ENCODE measurements around the gene ZNF776. TPM values are rescaled to one million over a fixed set of nuclear protein-coding genes. Genes with fewer than 3 reads are reported as not detected.
"Not testable (repeated sequence)": the region's sequence is repeated elsewhere in the genome, so short reads cannot be mapped to it uniquely, and the experiment has no call there.

Gene ZNF776
- total RNA-seq: 53.4 TPM

DNA sequence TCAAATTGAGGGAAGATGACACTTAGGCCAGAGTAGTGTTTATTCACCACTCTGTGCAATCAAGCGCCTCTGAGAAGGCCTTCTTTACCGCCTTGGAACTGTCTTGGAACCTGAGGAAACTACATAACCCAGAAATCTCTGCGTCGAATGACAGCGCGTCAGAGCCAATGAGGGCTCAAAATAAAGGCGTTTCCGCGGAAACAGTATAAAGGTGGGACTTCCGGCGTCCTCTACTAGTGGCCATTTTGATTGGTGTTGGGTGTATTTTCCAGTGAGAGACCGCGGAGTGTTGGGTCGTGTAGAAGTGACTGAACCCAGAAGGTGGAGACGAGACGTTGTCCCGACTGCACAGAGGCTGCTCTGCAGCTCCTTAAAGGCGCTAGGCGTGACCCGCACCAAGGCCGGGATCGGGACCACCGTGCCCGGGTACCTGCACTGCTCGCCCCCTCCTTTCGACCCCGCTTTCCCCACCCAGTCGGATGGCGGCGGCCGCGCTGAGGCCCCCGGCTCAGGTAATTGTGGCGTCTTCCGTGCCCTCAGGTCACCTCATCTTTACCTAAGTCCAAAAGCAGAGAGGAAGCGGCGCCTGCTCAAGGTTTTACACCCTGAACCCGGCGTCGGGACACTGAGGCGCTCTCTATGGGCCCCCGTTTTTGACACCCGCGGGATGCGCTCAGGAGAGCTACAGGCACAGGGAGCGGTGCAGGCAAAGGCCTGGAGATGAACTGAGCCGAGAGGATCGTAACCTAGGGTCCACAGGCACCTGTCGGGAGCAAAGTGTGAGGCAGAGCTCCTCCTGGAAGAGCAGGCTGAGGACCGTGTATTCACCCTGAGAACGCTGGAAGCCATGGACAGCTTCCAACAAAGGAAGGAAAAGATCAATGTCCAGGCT lies at the start of gene ZNF776:
Gene ZNF776, plus strand, starts transcription at position 236 of the 892 bp plus-strand sequence. Its CDS starts 244 bp downstream, at position 480.
- FAIRE-seq (peak; percentile 90), DNase-seq (ENCODE audit: low spot score in 2 of 2) (peak; percentile 87 to 92)

DNA sequence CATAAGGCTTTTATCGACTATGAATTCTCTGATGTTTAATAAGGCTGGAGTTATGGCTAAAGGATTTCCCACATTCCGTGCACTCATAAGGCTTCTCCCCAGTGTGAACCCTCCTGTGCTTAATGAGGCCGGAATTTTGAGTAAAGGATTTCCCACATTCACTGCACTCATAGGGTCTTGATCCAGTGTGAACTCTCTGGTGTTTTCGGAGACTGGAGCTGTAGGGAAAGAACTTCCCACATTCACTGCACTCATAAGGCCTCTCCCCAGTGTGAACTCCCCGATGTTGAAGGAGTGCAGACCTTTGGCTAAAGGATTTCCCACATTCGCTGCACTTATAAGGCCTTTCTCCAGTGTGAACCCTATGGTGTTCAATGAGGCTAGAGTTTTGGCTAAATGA lies 45.0 kb upstream of the ZNF776 start:
- FAIRE-seq (no peak), DNase-seq (ENCODE audit: low spot score in 2 of 2) (no peak)

DNA sequence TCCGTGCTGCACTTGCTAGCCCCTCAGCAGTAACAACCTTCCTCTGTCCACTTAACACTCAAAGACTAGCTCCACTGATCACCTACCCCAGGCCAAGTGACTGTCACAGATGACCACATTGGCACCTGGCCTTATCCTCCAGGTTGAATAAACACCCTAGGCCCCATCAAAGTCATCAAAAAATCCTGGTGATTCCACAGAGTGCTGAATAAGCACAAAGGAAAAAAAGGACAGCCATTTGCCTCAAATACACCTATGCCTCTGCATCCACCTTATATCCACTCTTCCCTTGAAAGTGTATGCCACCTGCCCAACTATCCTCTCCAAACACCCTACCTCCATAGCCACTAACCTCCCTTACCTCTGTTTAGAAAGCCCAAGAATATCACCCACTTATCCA lies 40.3 kb upstream of the ZNF776 start:
- FAIRE-seq (no peak), DNase-seq (ENCODE audit: low spot score in 2 of 2) (no peak)

DNA sequence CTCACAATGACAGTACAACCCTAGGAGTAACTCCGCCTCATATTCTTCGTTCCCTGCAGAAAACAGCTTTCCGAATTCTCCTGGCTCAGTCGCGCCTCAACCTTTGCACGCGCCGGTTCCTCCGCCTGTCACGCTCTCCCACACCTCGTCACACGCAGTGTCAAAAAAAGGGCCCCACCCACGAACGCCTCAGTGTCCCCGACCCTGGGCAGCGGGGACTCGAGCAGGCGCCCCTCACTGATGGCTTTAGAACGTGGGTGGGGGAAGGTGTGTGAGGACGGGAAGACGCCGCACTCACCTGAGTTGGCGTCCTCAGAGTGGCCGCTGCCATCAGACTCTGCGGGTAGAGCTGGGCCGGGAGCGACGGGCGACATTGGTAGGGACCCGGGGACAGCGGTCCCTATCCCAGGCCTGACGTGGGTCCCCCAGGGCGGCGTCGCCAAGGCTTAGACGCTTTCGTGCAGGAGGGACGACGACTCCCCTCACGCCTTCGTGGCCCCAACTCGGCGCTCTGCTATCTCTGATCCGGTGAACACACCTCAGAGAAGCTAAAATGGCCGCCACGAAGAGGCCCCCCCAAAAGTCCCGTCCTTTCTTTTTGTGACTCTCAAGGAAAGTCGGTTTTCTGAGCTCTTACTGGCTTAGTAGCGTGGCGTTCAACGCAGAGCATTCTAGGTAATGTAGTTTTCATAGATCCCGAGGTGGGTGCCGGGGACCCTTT lies 37.8 kb upstream of the ZNF776 start, which contains the start of gene ZNF154:
Gene ZNF154, minus strand, starts transcription at position 564 of the 721 bp plus-strand sequence. Its CDS starts 233 bp downstream, at position 331.
- peak; percentile 30 to 76 for DNase-seq (ENCODE audit: low spot score in 2 of 2)
- no peak for FAIRE-seq

DNA sequence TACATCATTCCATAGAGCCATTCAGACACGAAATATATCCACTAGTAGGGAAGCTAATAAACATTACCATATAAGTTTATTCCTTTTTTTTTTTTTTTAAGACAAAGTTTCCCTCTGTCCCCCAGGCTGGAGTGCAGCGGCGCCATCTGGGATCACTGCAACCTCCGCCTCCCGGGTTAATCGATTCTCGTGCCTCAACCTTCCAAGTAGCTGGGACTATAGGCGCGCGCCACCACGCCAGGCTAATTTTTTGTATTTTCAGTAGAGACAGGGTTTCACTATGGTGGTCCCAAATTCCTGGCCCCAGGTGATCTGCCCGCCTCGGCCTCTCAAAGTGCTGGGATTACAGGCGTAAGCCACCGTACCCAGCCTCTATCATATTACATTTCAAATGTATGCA lies 37.0 kb upstream of the ZNF776 start:
- DNase-seq (ENCODE audit: low spot score in 2 of 2) (no peak), FAIRE-seq (no peak)

DNA sequence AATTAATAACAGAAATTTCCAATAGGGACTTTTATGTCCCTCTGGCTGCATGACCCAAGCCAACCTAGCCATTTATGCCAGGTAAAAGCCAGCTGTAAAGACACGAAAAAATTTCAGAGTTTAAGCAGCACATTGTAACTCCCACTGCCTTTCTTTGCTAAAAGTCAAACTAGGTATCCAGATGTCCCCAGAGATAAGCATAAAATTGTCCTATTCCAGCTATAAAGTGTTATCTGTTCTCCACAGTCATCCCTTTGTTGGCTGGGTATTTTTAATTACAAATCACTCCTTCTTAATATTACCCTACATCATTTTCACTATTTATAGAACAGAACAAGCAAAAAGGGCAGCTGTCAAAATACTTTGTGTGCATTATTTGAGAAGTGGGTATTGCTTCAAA lies 34.4 kb upstream of the ZNF776 start:
- DNase-seq (ENCODE audit: low spot score in 2 of 2) (no peak), FAIRE-seq (no peak)

DNA sequence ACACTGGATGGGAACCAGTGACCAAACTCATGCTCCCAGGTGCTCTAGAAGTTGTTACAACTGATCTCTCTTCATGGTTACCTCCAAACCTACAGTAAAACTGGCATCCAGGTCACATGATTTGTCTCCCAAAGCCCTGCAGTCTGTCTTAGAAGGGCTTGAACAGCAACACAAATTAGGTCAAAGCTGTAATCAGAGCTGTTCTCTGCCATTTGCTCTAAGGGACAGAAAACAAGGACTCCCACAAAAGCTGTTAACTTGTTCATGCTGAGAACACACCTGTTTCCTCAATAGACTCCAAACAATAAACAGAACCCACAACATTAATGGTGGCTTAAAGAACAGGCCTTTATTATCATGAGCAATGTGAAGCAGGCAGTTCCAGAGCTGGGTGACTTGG lies 27.2 kb upstream of the ZNF776 start:
- FAIRE-seq: no peak
- DNase-seq (ENCODE audit: low spot score in 2 of 2): no peak

DNA sequence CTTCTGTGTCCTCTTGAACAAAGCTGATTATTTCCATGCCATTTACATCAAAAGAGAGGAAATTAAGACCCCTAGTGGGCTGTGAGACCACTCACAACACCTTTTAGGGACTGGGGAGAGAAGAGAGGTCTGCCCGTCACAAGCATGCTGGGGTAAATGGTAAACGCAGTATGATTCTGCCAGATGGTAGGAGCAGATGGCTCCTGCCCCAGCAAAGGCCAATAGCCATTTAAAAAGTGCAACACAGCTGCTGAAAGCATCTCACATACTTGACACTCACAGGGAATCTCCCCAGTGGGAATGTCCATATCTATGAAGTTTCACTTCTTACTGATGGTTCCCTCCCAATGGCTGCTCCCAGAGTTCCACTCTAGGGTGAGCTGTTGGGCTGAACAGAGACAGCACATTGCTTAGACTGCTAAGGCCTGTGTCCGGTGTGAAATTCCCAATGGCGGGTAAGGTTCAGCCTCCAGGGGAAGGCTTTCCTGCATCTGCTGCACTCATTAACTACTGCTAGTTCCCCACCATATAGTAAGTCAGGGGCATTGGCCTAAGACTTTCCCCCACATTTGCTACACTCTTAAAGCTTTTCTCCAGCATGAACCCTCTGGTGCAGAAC lies 26.6 kb upstream of the ZNF776 start:
- no peak for FAIRE-seq
- DNase-seq (ENCODE audit: low spot score in 2 of 2): no peak

DNA sequence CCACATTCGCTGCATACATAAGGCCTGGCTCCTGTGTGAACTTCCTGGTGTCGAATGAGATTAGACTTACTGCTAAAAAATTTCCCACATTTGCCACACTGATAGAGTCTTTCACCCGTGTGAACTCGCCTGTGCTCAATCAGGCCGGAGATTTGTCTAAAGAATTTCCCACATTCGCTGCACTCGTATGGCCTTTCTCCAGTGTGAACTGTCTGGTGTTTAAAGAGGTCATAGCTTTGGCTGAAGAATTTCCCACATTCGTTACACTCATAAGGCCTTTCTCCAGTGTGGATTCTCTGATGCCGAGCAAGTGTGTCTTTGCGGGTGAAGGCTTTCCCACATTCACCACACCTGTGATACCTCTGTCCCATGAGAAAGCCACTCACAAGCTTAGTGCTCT lies 25.7 kb upstream of the ZNF776 start:
- DNase-seq (ENCODE audit: low spot score in 2 of 2) (no peak), FAIRE-seq (no peak)

DNA sequence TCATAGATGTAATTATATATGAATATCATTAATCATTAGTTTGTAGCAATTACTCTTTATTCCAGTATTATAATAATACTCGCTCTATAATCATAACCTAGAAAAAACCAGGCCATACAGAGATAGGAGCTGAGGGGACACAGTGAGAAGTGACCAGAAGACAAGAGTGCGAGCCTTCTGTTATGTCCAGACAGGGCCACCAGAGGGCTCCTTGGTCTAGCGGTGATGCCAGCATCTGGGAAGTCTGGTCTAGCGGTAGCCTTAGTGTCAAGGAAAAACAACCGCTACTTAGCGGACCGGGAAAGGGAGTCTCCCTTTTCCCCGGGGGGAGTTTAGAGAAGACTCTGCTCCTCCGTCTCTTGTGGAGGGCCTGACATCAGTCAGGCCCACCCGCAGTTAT lies 8.3 kb upstream of the ZNF776 start:
- not testable (repeated sequence) for FAIRE-seq; DNase-seq (ENCODE audit: low spot score in 2 of 2)

DNA sequence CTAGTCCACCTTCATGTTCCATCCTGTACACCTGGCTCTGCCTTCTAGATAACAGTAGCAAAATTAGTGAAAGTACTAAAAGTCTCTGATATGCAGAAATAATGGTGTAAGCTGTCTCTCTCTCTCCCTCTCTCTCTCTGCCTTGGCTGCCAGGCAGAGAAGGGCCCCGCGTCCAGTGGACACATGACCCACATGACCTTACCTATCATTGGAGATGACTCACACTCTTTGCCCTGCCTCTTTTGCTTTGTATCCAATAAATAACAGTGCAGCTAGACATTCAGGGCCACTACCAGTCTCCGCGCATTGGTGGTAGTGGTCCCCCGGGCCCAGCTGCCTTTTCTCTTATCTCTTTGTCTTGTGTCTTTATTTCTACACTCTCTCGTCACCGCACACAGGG lies 7.8 kb upstream of the ZNF776 start:
- FAIRE-seq; DNase-seq (ENCODE audit: low spot score in 2 of 2): not testable (repeated sequence)

DNA sequence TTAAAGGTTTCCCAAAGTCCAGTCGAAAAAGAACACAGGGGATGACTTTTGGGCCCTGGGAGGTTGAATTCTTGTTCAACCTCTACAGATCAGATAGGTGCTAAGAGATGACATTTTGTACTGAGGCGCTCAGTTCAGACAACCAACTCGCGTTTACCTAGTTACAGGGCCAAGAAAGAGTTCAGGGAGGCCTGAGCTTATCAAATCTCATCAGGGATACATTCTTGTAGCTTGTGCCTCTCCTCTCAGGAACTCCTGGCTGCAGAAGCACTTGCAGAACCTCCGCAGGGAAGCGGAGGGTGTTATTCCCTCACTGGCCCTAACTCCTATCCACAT lies 825 bp downstream of the ZNF776 start:
- no peak for FAIRE-seq

DNA sequence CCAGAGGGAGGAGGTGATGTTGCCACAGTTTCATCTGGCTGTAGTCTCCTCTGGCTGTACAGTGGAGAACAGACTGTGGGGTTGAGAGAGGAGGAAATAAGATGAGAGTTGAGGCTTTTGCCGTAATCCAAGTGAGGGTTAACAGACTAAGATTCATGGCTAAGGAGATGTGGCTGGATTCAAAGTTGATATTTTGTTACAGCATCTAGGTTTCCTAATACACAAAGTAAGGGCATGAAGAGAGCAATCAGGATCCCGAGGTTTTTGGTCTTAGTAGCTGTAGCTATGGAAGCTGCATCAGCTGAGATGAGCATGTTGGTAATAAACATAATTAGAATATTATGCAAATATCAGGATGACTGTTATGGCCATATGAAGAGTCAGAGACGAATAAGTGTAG lies 1.4 kb downstream of the ZNF776 start:
- DNase-seq (ENCODE audit: low spot score in 2 of 2): no peak
- FAIRE-seq: no peak

More for the DNA sequence above, 825 bp downstream of the ZNF776 start:
- DNase-seq (ENCODE audit: low spot score in 2 of 2): no peak

DNA sequence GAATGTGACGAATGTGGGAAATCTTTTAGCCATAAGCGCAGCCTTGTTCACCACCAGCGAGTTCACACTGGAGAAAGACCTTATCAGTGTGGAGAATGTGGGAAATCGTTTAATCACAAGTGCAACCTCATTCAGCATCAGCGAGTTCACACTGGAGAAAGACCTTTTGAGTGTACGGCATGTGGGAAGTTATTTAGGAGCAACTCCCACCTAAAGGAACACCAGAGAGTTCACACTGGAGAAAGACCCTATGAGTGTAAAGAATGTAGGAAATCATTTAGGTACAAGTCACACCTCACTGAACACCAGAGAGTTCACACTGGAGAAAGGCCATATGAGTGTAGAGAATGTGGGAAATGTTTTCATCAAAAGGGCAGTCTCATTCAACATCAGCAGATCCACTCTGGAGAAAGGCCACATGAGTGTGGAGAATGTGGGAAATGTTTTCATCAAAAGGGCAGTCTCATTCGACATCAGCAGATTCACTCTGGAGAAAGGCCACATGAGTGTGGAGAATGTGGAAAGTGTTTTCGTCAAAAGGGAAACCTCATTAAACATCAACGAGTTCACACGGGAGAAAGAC lies 7.6 kb downstream of the ZNF776 start:
- no peak for DNase-seq (ENCODE audit: low spot score in 2 of 2)
- no peak for FAIRE-seq

DNA sequence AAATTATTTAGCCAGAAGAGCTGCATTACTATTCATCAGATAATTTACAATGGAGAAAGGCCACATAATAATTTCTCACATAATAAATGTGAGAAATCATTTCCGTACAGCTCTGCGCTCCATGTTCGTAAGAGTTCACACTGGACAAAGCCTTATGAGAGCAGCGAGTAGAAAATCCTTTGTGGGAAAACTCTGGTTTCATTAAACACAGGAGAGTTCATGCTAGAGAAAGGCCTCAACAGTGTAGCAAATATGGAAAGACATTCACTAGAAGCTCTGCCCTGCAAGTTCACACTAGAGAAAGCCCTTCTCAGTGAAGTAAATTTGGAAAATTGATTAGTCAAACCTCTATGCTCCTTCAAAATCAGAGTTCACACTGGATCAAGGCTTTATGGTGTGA lies 8.4 kb downstream of the ZNF776 start:
- FAIRE-seq: no peak
- DNase-seq (ENCODE audit: low spot score in 2 of 2): no peak

DNA sequence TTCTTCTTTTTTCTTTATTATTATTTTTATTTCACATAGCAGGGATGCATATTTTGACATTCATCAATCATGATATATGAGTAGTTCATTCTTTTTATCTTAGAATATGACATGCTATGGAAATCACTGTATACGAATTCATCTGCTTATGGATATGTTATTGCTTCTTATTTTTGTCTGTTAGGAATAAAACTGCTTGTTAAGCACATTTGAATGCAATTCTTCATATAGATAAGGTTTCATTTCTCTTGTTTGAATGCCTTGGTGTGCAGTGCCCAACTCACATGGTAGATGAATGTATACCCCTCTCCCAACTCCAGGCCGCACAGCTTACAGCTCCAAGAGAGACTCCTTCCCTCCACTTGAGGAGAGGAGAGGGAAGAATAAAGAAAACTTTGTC lies 11.3 kb downstream of the ZNF776 start:
- FAIRE-seq (no peak), DNase-seq (ENCODE audit: low spot score in 2 of 2) (no peak)

DNA sequence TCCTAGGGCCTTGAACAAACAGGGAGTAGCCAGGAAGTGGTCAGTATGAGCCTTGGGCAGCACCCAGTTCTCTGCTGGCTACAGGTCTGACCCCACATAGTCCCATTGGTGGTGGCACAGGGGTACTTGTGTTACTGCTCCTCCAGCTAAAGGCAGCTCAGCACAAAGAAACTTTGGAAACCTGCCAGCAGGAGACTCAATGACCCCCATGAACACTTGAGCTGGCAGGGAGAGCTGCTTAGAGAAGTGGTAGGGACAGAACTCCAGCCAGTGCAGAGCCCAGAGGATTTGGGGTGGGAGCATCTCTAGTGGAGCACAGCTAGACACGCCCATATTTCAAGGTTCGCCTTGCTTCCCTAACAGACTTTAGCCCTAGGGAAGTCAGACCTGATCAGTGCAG lies 12.5 kb downstream of the ZNF776 start:
- DNase-seq (ENCODE audit: low spot score in 2 of 2) (no peak), FAIRE-seq (no peak)

DNA sequence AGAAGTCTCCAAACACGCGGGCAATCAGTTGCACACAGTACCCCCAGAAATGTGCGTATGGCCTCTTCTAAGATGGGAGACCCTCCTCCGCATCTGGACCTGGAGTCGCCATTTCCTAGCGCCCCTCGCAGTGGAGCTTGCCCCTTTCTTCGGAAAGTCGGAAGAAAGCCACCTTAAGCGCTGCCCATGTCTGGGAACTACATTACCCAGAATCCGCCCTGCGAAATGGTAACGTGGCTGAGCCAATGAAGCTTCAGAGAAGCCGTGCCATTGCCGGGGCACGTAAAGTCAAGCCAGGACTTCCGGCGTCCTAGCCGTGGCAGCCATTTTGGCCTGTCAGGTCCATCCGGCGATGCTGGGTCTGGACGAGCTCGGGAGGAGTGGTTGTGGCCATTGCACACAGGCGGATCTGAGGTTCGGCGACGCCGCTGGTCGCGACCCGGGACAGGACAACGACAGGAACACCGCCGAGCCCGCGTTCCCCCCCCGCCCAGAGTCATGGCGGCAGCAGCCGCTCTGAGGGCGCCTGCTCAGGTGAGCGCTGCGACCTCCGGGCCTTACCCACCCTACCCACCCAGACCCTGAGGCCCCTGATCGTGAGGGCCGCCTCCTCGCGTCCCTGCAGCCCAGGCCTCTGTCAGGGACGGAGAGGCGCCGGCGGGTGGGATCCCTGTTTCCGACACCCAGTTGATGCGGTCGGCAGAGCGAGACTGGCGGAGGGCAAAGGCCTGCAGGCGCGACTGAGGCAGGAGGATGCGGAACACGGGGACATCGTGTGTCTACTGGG lies 22.9 kb downstream of the ZNF776 start, which contains the start of gene ZNF586:
Gene ZNF586, plus strand, starts transcription at position 332 of the 787 bp plus-strand sequence. Its CDS starts 167 bp downstream, at position 499.
- FAIRE-seq (no peak), DNase-seq (ENCODE audit: low spot score in 2 of 2) (peak; percentile 87 to 95)

DNA sequence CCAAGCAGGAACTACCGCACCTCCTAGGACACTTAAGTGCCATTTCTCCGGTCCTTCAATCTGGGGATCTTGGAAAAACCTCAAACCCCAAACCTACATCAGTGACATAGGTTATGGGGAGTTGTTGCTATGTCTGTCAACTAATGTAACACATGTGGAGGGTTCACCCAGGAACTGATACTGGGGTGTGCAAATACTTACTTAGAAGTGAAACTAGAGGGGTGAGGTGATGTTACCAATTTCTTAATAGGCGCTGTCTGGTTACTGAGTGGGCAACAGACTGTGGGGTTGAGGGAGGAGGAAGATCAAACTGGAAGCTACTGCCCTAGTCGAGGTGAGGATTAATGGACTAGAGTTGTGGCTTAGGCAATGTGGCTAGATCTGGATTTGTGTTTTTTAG lies 24.8 kb downstream of the ZNF776 start:
- no peak for DNase-seq (ENCODE audit: low spot score in 2 of 2)
- FAIRE-seq: no peak

DNA sequence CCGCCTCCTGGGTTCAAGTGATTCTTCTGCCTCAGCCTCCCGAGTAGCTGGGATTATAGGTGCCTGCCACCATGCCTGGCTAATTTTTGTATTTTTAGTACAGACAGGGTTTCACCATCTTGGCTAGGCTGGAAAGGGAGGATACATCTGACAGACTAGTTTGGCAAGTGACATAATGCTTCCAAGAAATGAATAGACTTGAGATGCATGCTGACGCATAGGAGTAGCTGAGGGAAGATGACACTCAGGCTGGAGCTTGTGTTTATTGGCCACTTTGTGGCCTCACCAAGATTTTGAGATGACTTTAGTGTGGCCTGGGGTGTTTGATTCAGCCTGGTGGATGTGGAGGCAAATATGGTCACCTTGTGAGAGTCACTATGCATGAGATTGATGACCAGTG lies 26.9 kb downstream of the ZNF776 start:
- FAIRE-seq (no peak), DNase-seq (ENCODE audit: low spot score in 2 of 2) (no peak)

All from frontal cortex (tissue), 4 donors.